K562 (cell line): ENCODE data around the gene CDC42BPB.

ENCODE experiments used
- HMG20A ChIP-seq: fragments of 450-650 bp; formaldehyde crosslinking; conservative IDR thresholded peaks from 2 replicates; pipeline ENCODE4 v1.4.0; 2020; ENCODE audit warnings: mild to moderate bottlenecking, mixed read lengths
- POLR2A ChIP-seq: fragments of 450-650 bp; conservative IDR thresholded peaks from 2 replicates; pipeline ENCODE4 v1.6.1; 2016
- SETDB1 ChIP-seq: IDR thresholded peaks from one replicate; pipeline ENCODE4 v1.6.1; 2012; ENCODE audit warnings: low read length, control low read depth, inconsistent platforms
- YY1 ChIP-seq, 3 experiments: IDR thresholded peaks; 2 replicates each; pipeline ENCODE4 v1.6.1; 2011; ENCODE audit warnings: low read length in 2 of 3, mild to moderate bottlenecking in 2 of 3, moderate library complexity in 2 of 3, borderline replicate concordance in 1 of 3, control low read depth in 1 of 3, low read depth in 1 of 3; ENCODE audit not compliant: insufficient read depth in 3 of 3, insufficient replicate concordance in 2 of 3, control insufficient read depth in 1 of 3, insufficient read length in 1 of 3; ENCODE audit errors: extremely low read depth in 1 of 3
- ZBTB33 ChIP-seq: sonication (generic); formaldehyde crosslinking; IDR thresholded peaks from 2 replicates; pipeline ENCODE4 v1.8.1; 2023; ENCODE audit warnings: mild to moderate bottlenecking, missing genetic modification reagents
- TF ChIP-seq, protein P1 (sequence below), 2 experiments: fragments of 450-650 bp; formaldehyde crosslinking in 1 of 2; IDR thresholded peaks; 2 replicates each; pipeline versions ENCODE4 v1.4.0 to v1.6.1; 2014 to 2020; ENCODE audit warnings: mild to moderate bottlenecking in 2 of 2, borderline replicate concordance in 1 of 2, low read depth in 1 of 2

- TF ChIP-seq SETDB1 (no peak), POLR2A (no peak), ZBTB33 (CRISPR knock-in tag) (no peak), YY1 (IDR thresholded peaks at IDR 0.05; ENCODE audit: borderline replicate concordance in 1 of 3, control insufficient read depth in 1 of 3, extremely low read depth in 1 of 3, insufficient read depth in 3 of 3, insufficient read length in 1 of 3, insufficient replicate concordance in 2 of 3, low read depth in 1 of 3, low read length in 2 of 3) (no peak), HMG20A (CRISPR knock-in tag) (no peak)
- TF ChIP-seq, protein P1, sequence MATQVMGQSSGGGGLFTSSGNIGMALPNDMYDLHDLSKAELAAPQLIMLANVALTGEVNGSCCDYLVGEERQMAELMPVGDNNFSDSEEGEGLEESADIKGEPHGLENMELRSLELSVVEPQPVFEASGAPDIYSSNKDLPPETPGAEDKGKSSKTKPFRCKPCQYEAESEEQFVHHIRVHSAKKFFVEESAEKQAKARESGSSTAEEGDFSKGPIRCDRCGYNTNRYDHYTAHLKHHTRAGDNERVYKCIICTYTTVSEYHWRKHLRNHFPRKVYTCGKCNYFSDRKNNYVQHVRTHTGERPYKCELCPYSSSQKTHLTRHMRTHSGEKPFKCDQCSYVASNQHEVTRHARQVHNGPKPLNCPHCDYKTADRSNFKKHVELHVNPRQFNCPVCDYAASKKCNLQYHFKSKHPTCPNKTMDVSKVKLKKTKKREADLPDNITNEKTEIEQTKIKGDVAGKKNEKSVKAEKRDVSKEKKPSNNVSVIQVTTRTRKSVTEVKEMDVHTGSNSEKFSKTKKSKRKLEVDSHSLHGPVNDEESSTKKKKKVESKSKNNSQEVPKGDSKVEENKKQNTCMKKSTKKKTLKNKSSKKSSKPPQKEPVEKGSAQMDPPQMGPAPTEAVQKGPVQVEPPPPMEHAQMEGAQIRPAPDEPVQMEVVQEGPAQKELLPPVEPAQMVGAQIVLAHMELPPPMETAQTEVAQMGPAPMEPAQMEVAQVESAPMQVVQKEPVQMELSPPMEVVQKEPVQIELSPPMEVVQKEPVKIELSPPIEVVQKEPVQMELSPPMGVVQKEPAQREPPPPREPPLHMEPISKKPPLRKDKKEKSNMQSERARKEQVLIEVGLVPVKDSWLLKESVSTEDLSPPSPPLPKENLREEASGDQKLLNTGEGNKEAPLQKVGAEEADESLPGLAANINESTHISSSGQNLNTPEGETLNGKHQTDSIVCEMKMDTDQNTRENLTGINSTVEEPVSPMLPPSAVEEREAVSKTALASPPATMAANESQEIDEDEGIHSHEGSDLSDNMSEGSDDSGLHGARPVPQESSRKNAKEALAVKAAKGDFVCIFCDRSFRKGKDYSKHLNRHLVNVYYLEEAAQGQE (IDR thresholded peaks at IDR 0.05; ENCODE audit: borderline replicate concordance): no peak
- TF ChIP-seq, protein P1 (CRISPR knock-in tag; IDR thresholded peaks at IDR 0.05; ENCODE audit: low read depth): no peak
Observed at GRCh38 chr14:103019236-103019635, 38.1 kb downstream of the CDC42BPB start.
